ENCODE data around the gene WDR49.

- TF ChIP-seq CTCF (IDR thresholded peaks at IDR 0.05) (no peak), POLR2AphosphoS5 (IDR thresholded peaks at IDR 0.05) (no peak), POLR2A (IDR thresholded peaks at IDR 0.05) (no peak)
Measured at GRCh38 chr3:167450675-167451074, 203.1 kb downstream of the WDR49 start.
